SW 1271 (cell line): ENCODE measurements around the gene KIAA1671.
"Not testable (repeated sequence)": the region's sequence is repeated elsewhere in the genome, so short reads cannot be mapped to it uniquely, and the experiment has no call there.

Experiments
- DNase-seq, 2 experiments: peaks; one replicate each; lab custom pipeline; 2025; lab: John Stamatoyannopoulos, UW

The KIAA1671 gene

DNA sequence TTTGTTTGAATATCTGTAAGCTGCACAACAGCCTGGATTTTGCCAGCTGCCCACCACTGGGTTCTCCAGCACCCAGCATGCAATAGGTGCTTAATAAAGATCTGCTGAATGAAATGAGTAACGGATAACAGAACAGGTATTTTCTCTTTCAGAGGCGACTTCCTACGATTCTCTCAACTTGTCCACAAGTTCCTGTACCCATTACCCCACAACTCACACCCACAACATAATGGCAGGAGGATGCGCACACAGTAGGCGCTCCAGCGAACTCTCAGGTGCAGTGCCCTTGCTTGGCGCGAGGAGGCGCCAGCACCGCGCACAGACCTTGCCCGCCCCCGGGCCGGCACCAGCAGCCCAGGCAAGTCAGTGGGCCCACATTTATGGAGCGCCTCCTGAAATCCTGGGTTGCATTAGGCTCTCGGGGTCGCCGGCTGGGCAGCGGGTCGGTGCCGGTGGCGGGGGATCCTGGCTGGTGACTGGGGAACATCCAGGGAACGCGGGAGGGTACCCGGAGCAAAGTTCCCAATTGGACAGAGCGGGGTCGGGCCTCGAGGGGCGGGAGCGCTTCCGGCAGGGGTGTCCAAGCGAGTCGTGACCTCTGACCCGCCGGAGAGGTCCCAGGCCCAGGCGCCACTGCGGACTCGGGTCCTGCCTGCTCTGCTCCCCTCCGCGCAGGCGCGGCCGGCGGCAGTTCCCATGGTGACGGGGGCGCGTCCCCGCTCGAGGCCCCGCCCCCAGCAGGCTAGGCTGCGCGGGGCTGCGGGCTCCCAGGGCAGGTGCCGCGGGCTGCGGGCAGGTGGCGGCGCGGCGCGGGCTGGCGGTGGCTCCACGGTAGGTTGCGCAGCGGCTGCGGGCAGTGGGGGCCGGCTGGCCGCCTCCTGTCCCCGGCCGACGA is at the start of gene KIAA1671:
Gene KIAA1671, plus strand, starts transcription at position 775 of the 895 bp plus-strand sequence. CDS start 75,284 bp downstream, outside the sequence.
- peak; percentile 29 to 66 for DNase-seq

- DNase-seq, result no peak
Measured at GRCh38 chr22:24905909-24906308, 46.6 kb upstream of the KIAA1671 start.

DNA sequence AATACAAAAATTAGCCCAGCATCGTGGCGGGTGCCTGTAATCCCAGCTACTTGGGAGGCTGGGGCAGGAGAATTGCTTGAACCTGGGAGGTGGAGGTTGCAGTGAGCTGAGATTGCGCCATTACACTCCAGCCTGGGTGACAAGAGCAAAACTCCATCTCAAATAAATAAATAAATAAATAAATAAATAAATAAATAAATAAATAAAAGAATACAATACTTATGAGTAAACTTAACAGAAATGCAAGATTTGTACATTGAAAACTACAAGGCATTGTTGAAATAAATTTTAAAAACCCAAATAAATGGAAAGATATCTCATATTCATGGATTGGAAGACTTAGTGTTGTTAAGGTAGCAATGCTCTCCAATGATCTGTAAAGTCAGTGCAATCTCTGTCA is 45.4 kb upstream of the KIAA1671 start:
- not testable (repeated sequence) for DNase-seq

DNA sequence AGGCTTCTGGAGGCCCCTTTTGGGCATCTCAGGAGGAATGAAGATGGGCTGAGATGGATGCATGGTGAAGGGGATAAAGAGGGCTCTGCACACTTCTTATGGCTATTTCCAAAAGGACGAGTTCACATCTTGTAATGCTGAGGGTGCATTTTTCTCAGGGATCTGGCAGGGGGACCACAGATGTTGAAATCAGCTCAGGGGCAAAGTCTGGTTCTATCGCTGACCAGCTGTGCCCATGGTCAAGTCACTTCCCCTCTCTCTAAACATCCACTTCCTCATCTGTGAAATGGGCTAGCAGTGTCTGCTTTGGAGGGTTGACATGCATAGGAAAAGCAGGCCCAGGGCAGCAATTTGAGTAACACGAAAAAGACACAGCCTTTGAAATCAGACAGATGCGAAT is 32.5 kb upstream of the KIAA1671 start:
- DNase-seq, result no peak

DNA sequence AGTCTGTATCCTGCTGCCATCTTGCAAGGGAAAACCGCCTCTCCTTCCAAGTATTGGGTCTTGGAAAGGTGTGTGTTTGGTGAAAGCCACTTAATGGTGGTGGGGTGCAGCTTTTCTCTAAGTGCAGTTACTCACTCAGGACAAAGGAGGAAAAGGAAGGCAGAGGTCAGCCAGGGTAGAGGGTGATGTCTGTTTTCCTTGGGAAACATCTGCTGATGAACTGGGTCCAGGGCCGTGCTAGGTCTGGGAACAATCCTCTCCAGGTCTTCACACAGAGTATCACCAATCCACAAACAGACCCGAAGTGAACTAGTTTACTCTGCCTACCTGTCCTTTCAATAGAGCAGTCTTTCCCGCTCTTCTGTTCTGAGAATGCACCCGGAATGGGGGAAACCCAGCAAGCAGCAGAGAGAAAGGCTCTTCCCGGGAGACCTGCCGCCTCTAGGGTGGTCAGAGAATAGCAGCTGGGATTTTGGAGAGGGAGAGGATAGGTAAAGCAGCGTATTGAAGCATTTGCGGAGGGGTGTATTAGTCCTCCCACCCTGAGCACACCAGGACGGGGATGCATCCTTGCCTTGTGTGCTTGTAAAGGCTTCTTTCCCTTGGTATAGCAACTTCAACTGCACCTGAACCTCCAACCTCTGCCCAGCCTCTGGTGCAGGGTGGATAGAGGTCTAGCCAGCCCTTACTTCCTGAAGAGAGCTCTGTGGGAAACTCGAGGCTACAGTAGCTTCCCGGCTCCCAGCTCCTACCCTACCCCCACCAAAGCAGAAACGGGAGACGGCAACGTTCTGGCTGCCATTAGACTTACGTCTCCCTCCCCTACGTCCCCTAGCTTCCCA is 26.7 kb upstream of the KIAA1671 start:
- no peak for DNase-seq

DNA sequence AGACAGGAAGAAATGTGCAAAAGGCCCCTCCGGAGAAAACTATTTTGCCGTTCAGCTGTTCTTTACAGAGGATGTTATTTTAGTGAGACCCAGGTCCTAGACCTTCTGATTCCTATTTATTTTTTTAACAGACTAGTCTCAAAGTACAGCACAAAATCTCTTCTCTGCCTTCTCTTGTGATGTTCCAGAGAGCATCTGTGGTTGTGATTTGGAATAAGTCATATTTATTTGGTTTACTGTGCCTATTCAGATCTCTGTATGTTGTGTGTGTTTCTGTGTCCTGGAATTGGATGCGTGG is 26.1 kb upstream of the KIAA1671 start:
- no peak for DNase-seq

DNA sequence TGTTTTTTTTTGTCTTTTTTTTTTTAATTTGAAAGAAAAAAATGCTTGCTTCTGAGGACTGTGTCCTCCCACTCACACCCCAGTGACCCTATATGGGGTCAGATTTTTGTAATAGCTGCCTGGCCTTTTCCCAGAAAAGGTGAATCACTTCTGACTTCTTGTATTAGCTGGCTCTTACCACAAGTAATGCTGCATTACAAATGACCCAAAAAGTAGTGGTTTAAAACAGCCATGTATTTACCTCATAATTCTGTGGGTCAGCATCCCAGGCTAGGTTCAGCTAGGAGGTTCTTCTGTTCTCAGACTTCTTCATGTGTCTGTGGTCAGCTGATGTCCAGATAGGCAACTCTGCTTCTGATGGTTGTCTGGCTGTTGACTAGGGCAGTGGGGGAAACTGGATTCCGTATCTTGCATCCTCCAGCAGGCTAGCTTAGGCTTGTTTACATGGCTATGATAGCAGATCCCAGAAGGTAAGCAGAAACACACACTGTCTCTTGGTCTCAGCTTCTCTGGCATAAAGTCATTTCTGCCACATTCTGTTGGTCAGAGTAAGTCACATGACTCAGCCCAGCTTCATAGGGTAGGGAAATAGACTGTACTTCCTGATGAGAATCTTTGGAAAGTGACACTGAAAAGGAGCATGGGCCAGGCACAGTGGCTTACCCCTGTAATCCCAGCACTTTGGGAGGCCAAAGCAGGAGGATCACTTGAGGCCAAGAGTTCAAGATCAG is 25.5 kb upstream of the KIAA1671 start:
- no peak for DNase-seq

- DNase-seq, result no peak
Measured at GRCh38 chr22:24928322-24928721, 24.2 kb upstream of the KIAA1671 start.

DNA sequence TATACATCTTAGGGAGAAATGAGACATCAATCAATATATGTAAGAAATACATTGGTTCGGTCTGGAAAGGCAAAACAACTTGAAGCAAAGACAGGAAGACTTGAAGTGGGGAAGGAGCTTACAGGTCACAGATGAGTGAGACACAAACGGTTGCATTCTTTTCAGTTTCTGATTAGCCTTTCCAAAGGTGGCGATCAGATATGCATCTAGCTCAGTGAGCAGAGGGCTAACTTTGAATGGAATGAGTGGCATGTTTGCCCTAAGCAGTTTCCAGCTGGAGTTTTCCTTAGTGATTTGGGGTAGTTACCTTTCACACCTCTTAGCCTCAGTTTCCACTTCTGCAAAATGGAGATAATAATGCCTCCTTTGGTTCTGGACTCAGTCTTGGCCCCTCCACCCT is 21.8 kb upstream of the KIAA1671 start:
- DNase-seq, result no peak

DNA sequence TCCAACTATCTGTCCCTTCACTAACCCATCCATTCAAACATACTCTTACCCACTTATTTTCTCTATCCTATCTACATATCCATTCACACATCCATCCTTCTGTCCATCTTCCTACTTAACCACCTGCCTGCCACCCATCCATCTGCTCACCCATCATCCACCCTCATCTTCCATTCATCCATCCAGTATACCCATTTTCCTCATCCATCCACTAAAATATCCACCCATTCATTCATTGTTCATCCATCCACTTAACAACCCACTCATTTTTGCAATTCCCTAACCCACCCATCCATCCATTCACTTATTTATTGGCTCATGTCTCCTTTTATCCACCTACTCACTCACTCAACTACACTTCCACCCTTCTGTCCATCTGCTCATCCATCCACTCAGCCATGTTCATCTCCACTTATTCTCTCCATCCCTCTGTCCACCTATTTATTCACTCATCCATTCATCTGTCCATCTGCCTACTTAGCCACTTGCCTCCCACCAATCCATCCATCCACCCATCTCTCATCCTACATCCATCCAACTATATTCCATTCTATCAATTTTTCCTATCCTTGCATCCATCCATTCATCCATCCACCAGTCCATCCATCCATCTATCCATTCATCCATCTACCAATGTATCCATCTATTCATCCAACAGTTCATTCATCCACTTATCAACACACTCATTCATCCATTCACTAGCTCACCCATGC is 16.6 kb upstream of the KIAA1671 start:
- no peak for DNase-seq

DNA sequence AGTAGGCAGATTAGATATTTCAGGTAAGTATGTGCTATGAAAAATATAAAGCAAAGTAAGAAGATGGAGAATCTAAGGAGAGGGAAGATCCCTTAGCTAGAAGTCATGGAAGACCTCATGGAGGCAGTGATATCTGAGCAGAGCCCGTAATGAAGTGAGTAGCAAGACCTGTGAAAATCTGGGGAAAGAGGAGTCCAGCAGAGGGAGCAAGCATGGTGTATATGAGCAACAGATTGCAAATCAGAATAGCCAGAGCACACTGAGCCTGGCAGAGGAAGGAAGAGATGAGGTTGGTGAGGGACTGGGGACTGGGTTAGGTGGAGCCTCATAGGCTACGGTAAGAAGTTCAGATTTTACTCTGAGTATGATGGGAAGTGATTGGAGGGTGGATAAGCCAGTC is 15.4 kb upstream of the KIAA1671 start:
- peak in 1 of 2 experiments; percentile 52 for DNase-seq

DNA sequence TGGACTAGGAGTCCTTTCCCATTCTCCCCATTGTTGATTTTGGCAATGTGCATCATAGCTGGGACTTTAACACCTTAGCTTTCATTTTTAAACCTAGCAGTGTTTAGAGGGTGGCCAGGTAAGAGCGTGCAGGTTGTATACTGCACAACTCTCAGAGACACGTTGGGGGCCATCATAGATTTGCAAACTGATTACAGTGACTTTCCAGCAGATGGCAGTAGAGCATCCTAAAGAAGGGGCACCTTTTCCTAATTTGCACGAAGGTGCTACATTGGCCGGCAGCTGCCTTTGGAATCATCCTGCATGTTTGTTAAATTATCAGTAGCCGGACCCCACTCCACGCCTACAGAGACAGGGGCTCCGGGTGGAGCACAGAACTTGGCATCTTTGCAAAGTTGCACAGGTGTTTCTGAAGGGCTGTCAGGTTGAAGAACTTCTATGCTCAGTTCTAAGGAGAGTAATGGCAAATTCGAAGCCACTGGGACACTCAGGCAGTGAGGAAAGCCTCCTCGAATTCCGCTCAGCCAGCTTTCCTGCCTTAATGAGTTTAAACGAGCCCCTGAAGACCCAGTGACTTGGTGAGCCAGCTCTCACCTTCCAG is 13.7 kb upstream of the KIAA1671 start:
- peak in 1 of 2 experiments; percentile 44 for DNase-seq

GRCh38 chr22:24942301-24942700 is 10.2 kb upstream of the KIAA1671 start:
- DNase-seq, result no peak

DNA sequence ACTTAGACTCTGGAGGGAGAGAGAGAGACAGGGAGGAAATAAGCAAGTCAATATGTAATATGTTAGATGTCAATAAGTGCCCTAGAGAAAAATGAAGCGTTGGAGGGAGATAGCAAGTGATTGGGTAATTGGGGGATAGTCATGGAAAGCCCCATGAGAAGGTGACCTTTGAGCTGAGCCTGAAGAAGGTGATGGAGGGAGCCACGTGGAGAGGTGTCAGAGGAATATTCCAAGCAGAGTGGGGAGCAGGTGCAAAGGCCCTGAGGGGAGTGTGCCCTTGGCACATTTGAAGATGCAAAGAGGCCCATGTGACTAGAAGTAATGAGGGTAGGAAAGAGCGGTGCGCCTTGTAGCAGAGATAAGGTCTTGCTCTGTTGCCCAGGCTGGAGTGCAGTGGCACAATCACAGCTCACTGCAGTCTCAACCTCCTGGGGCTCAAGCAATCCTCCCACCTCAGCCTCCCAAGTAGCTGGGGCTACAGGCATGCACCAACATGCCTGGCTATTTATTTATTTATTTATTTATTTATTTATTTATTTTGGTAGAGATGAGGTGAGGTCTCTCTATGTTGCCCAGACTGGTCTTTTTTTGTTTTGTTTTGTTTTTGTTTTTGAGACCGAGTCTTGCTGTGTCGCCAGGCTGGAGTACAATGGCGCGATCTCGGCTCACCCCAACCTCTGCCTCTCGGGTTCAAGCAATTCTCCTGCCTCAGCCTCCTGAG is 8.1 kb upstream of the KIAA1671 start:
- no peak for DNase-seq

DNA sequence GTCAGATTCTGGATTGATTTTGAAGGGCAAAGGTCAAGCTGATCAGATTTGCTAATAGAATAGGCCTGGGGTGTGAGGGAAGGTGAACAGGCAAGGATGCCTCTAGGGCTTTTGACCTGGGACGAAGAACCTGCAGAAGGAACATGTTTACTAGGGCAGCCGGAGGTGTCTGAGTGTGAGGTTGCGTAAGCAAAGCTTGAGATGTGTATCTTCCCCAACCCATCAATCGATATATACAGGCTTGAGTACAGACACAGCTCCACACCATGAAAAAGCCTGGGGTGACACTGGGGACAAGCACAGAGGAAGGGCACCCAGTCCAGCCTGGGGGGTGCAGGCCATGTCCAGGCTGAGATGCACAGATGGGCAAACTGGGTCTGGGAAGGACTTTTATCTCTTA is 7.1 kb upstream of the KIAA1671 start:
- DNase-seq, result no peak

DNA sequence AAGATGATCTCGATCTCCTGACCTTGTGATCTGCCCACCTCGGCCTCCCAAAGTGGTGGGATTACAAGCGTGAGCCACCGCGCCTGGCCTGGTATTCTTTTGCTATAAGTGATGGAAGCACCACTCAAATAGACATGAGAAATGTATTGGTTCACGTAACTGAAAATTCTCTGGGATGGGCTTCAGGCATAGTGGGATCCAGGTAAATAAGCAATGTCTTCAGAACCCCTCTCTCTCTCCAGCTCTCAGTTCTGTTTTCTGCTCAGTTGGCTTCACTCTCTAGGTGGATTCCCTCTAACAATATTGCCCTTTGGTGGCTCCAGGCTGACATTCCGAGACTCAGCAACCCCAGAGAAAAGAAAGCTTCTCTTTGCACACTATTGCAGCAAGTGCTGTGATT is 5.1 kb upstream of the KIAA1671 start:
- no peak for DNase-seq

GRCh38 chr22:24947881-24948280 is 4.6 kb upstream of the KIAA1671 start:
- DNase-seq, result no peak

- DNase-seq, result no peak
Measured at GRCh38 chr22:24948356-24949202, 3.9 kb upstream of the KIAA1671 start.

DNA sequence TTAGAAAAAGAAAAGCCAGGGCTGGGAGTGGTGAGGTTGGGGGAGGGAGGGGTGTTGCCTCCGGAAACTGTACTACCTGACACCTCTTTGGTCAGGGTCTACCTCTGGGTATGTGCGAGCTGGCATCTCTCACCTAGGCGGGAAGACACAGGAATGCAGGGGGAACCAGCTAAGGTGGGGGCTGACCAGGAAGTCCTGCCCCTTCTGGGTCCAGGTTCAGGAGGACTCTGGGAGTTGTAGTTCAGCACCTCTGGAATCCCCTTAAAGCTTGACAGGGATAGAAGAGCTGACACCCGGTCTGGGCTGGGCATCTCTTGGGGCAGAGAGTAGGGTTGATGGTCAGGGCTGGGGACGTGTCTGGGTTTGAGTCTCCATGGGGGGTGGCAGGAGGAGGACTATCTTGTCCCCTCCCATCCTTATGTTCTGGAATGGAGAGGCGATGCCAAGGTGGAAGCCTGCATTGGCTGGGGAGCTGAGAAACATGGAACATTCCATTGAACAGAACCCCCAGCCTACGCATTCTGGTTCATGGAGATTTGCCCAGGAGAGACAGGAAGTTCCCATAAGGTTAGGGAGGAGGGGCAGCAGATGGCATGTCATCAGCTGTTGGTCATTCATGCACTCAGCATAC is 2.1 kb upstream of the KIAA1671 start:
- DNase-seq, result peak in 1 of 2 experiments; percentile 26
